ENCODE results near the gene MAZ.
A peak's percentile ranks its signal among the peaks of the same experiment; 100 is the strongest.
"Not testable (repeated sequence)": the region's sequence is repeated elsewhere in the genome, so short reads cannot be mapped to it uniquely, and the experiment has no call there.

The MAZ gene

GRCh38 chr16:29787155-29787554, 19.2 kb upstream of the MAZ start:
- H3K4me1 ChIP-seq (ENCODE audit: control insufficient read depth in 1 of 2, insufficient read depth in 2 of 2, low read length in 2 of 2) = peaks cover 5 to 22% of the 10 kb centered on the region in 2 donors
- not testable (repeated sequence) for H3K27ac ChIP-seq (ENCODE audit: low read length); H3K36me3 ChIP-seq (ENCODE audit: control insufficient read depth in 1 of 2, insufficient read depth in 2 of 2, low read length in 2 of 2); H3K4me3 ChIP-seq (ENCODE audit: low read depth in 1 of 2, low read length in 2 of 2); H3K27me3 ChIP-seq (ENCODE audit: low read depth, low read length); H3K9me3 ChIP-seq (ENCODE audit: control insufficient read depth in 1 of 2, low read length in 2 of 2)

- Histone ChIP-seq H3K4me1 (ENCODE audit: control insufficient read depth in 1 of 2, insufficient read depth in 2 of 2, low read length in 2 of 2) (peaks cover 5 to 22% of the 10 kb centered on the region in 2 donors), H3K9me3 (ENCODE audit: control insufficient read depth in 1 of 2, low read length in 2 of 2) (no peaks in the 10 kb centered on the region), H3K27me3 (ENCODE audit: low read depth, low read length) (no peaks in the 10 kb centered on the region), H3K4me3 (ENCODE audit: low read depth in 1 of 2, low read length in 2 of 2) (peak overlapping the region; percentile 86 to 91), H3K36me3 (ENCODE audit: control insufficient read depth in 1 of 2, insufficient read depth in 2 of 2, low read length in 2 of 2) (no peaks in the 10 kb centered on the region), H3K27ac (ENCODE audit: low read length) (peak overlapping the region; percentile 89)
Measured at GRCh38 chr16:29789775-29790182, 16.6 kb upstream of the MAZ start.

GRCh38 chr16:29790183-29790948, 16.0 kb upstream of the MAZ start, which contains the start of gene KIF22:
TSS of gene KIF22 (plus strand) at chr16:29790751. CDS start at chr16:29790760, 9 bp downstream.
- Histone ChIP-seq H3K36me3 (ENCODE audit: control insufficient read depth in 1 of 2, insufficient read depth in 2 of 2, low read length in 2 of 2) (no peaks in the 10 kb centered on the region), H3K27me3 (ENCODE audit: low read depth, low read length) (no peaks in the 10 kb centered on the region), H3K27ac (ENCODE audit: low read length) (peak within 1 kb of the TSS; percentile 89), H3K9me3 (ENCODE audit: control insufficient read depth in 1 of 2, low read length in 2 of 2) (no peaks in the 10 kb centered on the region), H3K4me3 (ENCODE audit: low read depth in 1 of 2, low read length in 2 of 2) (peak within 1 kb of the TSS; percentile 86 to 91), H3K4me1 (ENCODE audit: control insufficient read depth in 1 of 2, insufficient read depth in 2 of 2, low read length in 2 of 2) (peaks cover 5 to 21% of the 10 kb centered on the region in 2 donors)

- peak overlapping the region; percentile 34 for H3K27ac ChIP-seq (ENCODE audit: low read length)
- H3K4me1 ChIP-seq (ENCODE audit: control insufficient read depth in 1 of 2, insufficient read depth in 2 of 2, low read length in 2 of 2) = peaks cover 5 to 18% of the 10 kb centered on the region in 2 donors
- H3K4me3 ChIP-seq (ENCODE audit: low read depth in 1 of 2, low read length in 2 of 2) = peak overlapping the region; percentile 86 to 91
- no peaks in the 10 kb centered on the region for H3K9me3 ChIP-seq (ENCODE audit: control insufficient read depth in 1 of 2, low read length in 2 of 2)
- H3K27me3 ChIP-seq (ENCODE audit: low read depth, low read length) = no peaks in the 10 kb centered on the region
- H3K36me3 ChIP-seq (ENCODE audit: control insufficient read depth in 1 of 2, insufficient read depth in 2 of 2, low read length in 2 of 2) = no peaks in the 10 kb centered on the region
Measured at GRCh38 chr16:29790949-29791844, 15.1 kb upstream of the MAZ start.

GRCh38 chr16:29791845-29792807, 14.2 kb upstream of the MAZ start:
- peak overlapping the region; percentile 86 to 91 for H3K4me3 ChIP-seq (ENCODE audit: low read depth in 1 of 2, low read length in 2 of 2)
- no peak overlapping the region for H3K27ac ChIP-seq (ENCODE audit: low read length)
- peaks cover 5 to 18% of the 10 kb centered on the region in 2 donors for H3K4me1 ChIP-seq (ENCODE audit: control insufficient read depth in 1 of 2, insufficient read depth in 2 of 2, low read length in 2 of 2)
- no peaks in the 10 kb centered on the region for H3K27me3 ChIP-seq (ENCODE audit: low read depth, low read length)
- H3K9me3 ChIP-seq (ENCODE audit: control insufficient read depth in 1 of 2, low read length in 2 of 2) = no peaks in the 10 kb centered on the region
- H3K36me3 ChIP-seq (ENCODE audit: control insufficient read depth in 1 of 2, insufficient read depth in 2 of 2, low read length in 2 of 2) = peaks cover 3 to 4% of the 10 kb centered on the region in 2 donors

- H3K27me3 ChIP-seq (ENCODE audit: low read depth, low read length); H3K27ac ChIP-seq (ENCODE audit: low read length); H3K9me3 ChIP-seq (ENCODE audit: control insufficient read depth in 1 of 2, low read length in 2 of 2); H3K4me3 ChIP-seq (ENCODE audit: low read depth in 1 of 2, low read length in 2 of 2): not testable (repeated sequence)
- Histone ChIP-seq H3K36me3 (ENCODE audit: control insufficient read depth in 1 of 2, insufficient read depth in 2 of 2, low read length in 2 of 2) (peaks cover 4 to 15% of the 10 kb centered on the region in 2 donors), H3K4me1 (ENCODE audit: control insufficient read depth in 1 of 2, insufficient read depth in 2 of 2, low read length in 2 of 2) (peaks cover 5 to 18% of the 10 kb centered on the region in 2 donors)
Measured at GRCh38 chr16:29793153-29793552, 13.2 kb upstream of the MAZ start.

- no peaks in the 10 kb centered on the region for H3K27me3 ChIP-seq (ENCODE audit: low read depth, low read length)
- peaks cover 12 to 26% of the 10 kb centered on the region in 2 donors for H3K36me3 ChIP-seq (ENCODE audit: control insufficient read depth in 1 of 2, insufficient read depth in 2 of 2, low read length in 2 of 2)
- no peaks in the 10 kb centered on the region for H3K9me3 ChIP-seq (ENCODE audit: control insufficient read depth in 1 of 2, low read length in 2 of 2)
Measured at GRCh38 chr16:29794231-29794710, 12.1 kb upstream of the MAZ start.

GRCh38 chr16:29802416-29802935, 3.9 kb upstream of the MAZ start:
- H3K27ac ChIP-seq (ENCODE audit: low read length) = no peak overlapping the region
- H3K4me3 ChIP-seq (ENCODE audit: low read depth in 1 of 2, low read length in 2 of 2) = no peak overlapping the region
- H3K36me3 ChIP-seq (ENCODE audit: control insufficient read depth in 1 of 2, insufficient read depth in 2 of 2, low read length in 2 of 2) = peaks cover 15 to 36% of the 10 kb centered on the region in 2 donors
- no peaks in the 10 kb centered on the region for H3K9me3 ChIP-seq (ENCODE audit: control insufficient read depth in 1 of 2, low read length in 2 of 2)
- H3K27me3 ChIP-seq (ENCODE audit: low read depth, low read length) = no peaks in the 10 kb centered on the region
- peaks cover 9 to 12% of the 10 kb centered on the region in 2 donors for H3K4me1 ChIP-seq (ENCODE audit: control insufficient read depth in 1 of 2, insufficient read depth in 2 of 2, low read length in 2 of 2)

More at GRCh38 chr16:29794231-29794710, 12.1 kb upstream of the MAZ start:
- no peak overlapping the region for H3K27ac ChIP-seq (ENCODE audit: low read length)
- peaks cover 5 to 18% of the 10 kb centered on the region in 2 donors for H3K4me1 ChIP-seq (ENCODE audit: control insufficient read depth in 1 of 2, insufficient read depth in 2 of 2, low read length in 2 of 2)
- no peak overlapping the region for H3K4me3 ChIP-seq (ENCODE audit: low read depth in 1 of 2, low read length in 2 of 2)

- Histone ChIP-seq H3K27me3 (ENCODE audit: low read depth, low read length) (no peaks in the 10 kb centered on the region), H3K4me3 (ENCODE audit: low read depth in 1 of 2, low read length in 2 of 2) (peak overlapping the region; percentile 79 to 90), H3K27ac (ENCODE audit: low read length) (peak overlapping the region; percentile 93), H3K9me3 (ENCODE audit: control insufficient read depth in 1 of 2, low read length in 2 of 2) (no peaks in the 10 kb centered on the region), H3K36me3 (ENCODE audit: control insufficient read depth in 1 of 2, insufficient read depth in 2 of 2, low read length in 2 of 2) (peaks cover 15 to 22% of the 10 kb centered on the region in 2 donors), H3K4me1 (ENCODE audit: control insufficient read depth in 1 of 2, insufficient read depth in 2 of 2, low read length in 2 of 2) (peaks cover 19 to 26% of the 10 kb centered on the region in 2 donors)
Measured at GRCh38 chr16:29804020-29804419, 2.3 kb upstream of the MAZ start.

- H3K27ac ChIP-seq (ENCODE audit: low read length) = peak overlapping the region; percentile 93
- peaks cover 12 to 22% of the 10 kb centered on the region in 2 donors for H3K36me3 ChIP-seq (ENCODE audit: control insufficient read depth in 1 of 2, insufficient read depth in 2 of 2, low read length in 2 of 2)
- no peaks in the 10 kb centered on the region for H3K9me3 ChIP-seq (ENCODE audit: control insufficient read depth in 1 of 2, low read length in 2 of 2)
- H3K27me3 ChIP-seq (ENCODE audit: low read depth, low read length) = no peaks in the 10 kb centered on the region
- peaks cover 23 to 32% of the 10 kb centered on the region in 2 donors for H3K4me1 ChIP-seq (ENCODE audit: control insufficient read depth in 1 of 2, insufficient read depth in 2 of 2, low read length in 2 of 2)
- H3K4me3 ChIP-seq (ENCODE audit: low read depth in 1 of 2, low read length in 2 of 2) = peak overlapping the region; percentile 79 to 90
Measured at GRCh38 chr16:29804455-29805231, 1.7 kb upstream of the MAZ start.

Data from muscle layer of duodenum (tissue), 2 donors.